ENCODE measurements around the gene RABEP1.
"Not testable (repeated sequence)": the region's sequence is repeated elsewhere in the genome, so short reads cannot be mapped to it uniquely, and the experiment has no call there.

The RABEP1 gene

DNA sequence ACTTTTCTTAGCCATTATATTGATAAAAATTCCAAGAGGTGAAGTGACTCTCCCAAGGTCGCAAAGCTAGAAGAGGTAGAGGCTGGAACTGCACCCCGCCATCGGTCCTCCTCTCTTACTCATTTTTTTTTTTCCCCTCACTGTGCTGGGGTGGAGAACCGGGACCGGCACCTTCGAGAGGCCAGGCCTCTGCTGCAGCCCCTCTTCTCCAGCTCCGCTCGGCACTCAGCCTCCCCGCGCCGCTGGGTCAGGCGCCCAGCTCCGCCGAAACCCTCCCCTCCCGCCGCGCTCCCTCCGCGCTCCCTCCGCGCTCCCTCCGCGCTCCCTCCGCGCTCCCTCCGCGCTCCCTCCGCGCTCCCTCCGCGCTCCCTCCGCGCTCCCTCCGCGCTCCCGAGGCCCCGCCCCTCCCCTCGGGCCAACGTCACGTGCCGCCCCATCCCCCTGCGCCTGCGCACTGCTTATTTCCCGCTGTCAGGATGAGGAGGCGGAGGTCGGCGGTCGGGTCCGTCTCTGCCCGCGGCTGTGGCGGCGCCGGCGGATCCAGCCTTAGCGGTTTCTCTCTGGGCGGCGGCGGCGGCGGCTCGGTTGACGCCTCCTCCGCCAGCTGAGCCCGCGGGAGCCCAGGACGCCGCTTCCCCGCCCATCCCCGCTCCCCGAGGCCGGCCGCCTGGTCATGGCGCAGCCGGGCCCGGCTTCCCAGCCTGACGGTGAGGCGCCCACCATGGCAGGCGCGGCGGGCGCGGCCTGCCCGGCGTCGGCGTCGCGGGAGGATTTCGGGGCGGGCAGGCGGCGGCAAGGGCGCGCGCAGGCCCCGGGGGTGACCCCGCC, at the start of gene RABEP1:
TSS of gene RABEP1 (plus strand) at position 471 of the 828 bp plus-strand sequence. CDS start at position 674, 203 bp downstream.
- TF ChIP-seq, protein P1, sequence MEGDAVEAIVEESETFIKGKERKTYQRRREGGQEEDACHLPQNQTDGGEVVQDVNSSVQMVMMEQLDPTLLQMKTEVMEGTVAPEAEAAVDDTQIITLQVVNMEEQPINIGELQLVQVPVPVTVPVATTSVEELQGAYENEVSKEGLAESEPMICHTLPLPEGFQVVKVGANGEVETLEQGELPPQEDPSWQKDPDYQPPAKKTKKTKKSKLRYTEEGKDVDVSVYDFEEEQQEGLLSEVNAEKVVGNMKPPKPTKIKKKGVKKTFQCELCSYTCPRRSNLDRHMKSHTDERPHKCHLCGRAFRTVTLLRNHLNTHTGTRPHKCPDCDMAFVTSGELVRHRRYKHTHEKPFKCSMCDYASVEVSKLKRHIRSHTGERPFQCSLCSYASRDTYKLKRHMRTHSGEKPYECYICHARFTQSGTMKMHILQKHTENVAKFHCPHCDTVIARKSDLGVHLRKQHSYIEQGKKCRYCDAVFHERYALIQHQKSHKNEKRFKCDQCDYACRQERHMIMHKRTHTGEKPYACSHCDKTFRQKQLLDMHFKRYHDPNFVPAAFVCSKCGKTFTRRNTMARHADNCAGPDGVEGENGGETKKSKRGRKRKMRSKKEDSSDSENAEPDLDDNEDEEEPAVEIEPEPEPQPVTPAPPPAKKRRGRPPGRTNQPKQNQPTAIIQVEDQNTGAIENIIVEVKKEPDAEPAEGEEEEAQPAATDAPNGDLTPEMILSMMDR (IDR thresholded peaks at IDR 0.05; ENCODE audit: extremely low read depth, missing control alignments), result no peak
- peak; percentile 98 for DNase-seq (ENCODE audit: low spot score)

GRCh38 chr17:5233492-5233891, 48.6 kb upstream of the RABEP1 start:
- DNase-seq (ENCODE audit: low spot score), result not testable (repeated sequence)

DNA sequence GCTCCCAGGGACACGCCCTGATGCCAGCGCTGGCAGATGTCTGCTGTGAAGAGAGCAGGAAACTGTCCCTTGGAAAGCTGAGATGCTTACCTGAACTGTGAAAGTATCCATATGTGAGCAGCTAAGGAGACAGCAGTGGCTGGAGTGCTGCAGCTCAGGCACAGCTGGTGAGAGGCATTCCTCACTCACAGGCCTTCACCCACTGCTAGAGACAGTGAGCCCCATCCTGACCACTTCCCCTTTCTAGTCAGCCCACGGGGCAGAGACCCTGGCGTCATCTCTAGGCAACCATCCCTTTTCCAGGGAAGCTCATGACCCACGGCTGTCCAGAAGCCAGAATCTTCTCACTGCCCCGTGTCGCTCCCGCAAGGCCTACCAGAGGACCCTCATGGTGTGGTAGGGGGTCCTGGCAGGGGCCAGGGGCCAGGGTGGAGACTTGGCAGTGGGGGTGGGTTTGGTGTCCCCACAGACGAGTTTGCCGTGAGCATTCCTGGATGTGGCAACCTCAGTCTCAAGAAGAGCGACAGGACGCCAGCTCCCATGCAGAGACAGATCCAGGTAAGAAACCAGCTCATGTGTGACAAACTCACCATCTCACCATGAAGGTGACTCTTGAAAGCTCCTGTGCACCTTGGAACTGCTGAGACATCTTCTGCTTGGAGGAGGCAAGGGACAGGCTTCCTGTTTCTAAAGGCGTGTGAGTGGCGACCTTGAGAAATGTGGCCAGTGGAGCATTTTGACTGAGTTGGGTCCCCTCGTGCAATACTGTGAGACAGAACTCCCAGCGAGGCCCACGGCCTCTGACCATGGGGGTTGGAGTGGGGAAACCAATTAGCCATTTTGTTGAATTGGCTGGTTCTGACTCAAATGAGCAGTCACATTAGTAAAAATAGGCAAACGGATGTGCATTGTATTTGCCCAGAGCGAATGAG, 47.2 kb upstream of the RABEP1 start, which contains the start of gene SCIMP:
TSS of gene SCIMP (minus strand) at position 216 of the 932 bp plus-strand sequence. CDS start at position 111, 105 bp downstream.
- DNase-seq (ENCODE audit: low spot score), result peak; percentile 58

GRCh38 chr17:5236938-5237540, 45.0 kb upstream of the RABEP1 start:
- TF ChIP-seq, protein P1 (IDR thresholded peaks at IDR 0.05; ENCODE audit: extremely low read depth, missing control alignments), result no peak
- no peak for DNase-seq (ENCODE audit: low spot score)

More for the DNA sequence above, 47.2 kb upstream of the RABEP1 start, which contains the start of gene SCIMP:
- TF ChIP-seq, protein P1 (IDR thresholded peaks at IDR 0.05; ENCODE audit: extremely low read depth, missing control alignments), result no peak

DNA sequence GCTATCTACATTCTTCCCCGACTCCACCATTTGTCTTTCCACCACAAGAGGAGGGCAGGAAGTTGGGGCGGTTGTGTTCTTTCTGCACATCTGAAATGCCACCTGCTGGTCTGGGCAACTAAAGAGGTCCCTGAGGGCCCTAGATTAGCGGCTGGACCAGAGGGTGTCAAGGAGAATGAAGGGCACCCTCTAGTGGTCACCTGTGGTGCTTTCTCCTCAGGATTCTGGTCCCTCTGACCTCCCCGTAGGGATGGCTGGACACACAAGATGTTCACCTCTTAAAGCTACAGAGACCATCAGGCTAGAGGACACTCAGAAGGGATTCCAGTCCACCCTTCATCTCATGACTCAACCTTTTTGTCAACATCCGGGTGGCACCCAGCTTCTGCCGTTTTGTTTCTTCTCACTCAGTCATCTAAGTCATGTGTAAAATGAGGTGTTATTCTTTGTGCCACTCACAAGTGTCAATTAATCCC, 44.5 kb upstream of the RABEP1 start:
- TF ChIP-seq, protein P1 (IDR thresholded peaks at IDR 0.05; ENCODE audit: extremely low read depth, missing control alignments), result peak; percentile 72
- DNase-seq (ENCODE audit: low spot score), result peak; percentile 57

GRCh38 chr17:5238333-5238732, 43.8 kb upstream of the RABEP1 start:
- TF ChIP-seq, protein P1 (IDR thresholded peaks at IDR 0.05; ENCODE audit: extremely low read depth, missing control alignments), result no peak
- DNase-seq (ENCODE audit: low spot score), result no peak

DNA sequence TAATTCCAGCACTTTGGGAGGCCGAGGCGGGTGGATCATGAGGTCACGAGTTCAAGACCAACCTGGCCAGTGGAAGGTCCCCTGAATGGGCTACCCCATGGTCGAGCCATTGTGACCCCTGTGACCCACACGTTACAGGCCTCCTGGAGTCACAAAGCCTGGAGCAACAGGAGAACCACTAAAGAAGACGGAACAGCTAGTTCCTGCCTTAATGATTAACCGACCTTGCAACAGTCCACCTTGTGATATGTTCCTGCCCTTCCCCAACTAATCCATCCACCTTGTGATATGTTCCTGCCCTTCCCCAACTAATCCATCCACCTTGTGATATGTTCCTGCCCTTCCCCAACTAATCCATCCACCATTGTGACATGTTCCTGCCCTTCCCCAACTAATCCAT, 42.3 kb upstream of the RABEP1 start:
- not testable (repeated sequence) for DNase-seq (ENCODE audit: low spot score)
